ENCODE results near the gene LYSET. TPM values are rescaled to one million over a fixed set of nuclear protein-coding genes. Genes with fewer than 3 reads are reported as not detected.

Gene LYSET
- total and polyA plus RNA-seq, 2 of the 4 experiments (the other 2 are of a cell fraction) = 6.3 to 10.2 TPM

- no peak overlapping the region for H3K4me2 ChIP-seq (ENCODE audit: low read depth, low read length)
- H3K9me1 ChIP-seq (ENCODE audit: insufficient read depth, low read length) = no peaks in the 10 kb centered on the region
- no peak overlapping the region for H3K14ac ChIP-seq (replicated peaks; ENCODE audit: low read depth, low read length)
- no peak overlapping the region for H4K8ac ChIP-seq (ENCODE audit: low read depth in 2 of 2, low read length in 2 of 2)
- H3K9me3 ChIP-seq (ENCODE audit: control insufficient read depth, insufficient read depth, low read length) = no peaks in the 10 kb centered on the region
- no peak overlapping the region for H3K23ac ChIP-seq (ENCODE audit: low read depth, low read length)
- DNase-seq (no peak), ATAC-seq (ENCODE audit: low read depth) (no peak)
- in situ Hi-C loops (cut with MboI; ENCODE audit: low sequenced_read_pairs) (loop anchor here (10.0 kb wide), 1 partner anchor 332 kb away; no protein-coding TSS in a partner anchor), dilution Hi-C loops (cut with HindIII; ENCODE audit: low sequenced_read_pairs, unreplicated experiment) (no loop called here), intact Hi-C loops (cut with micrococcal nuclease) (no loop called here)
- WGBS, 2 experiments (ENCODE audit: extremely low coverage in 2 of 2, insufficient read length in 1 of 2) = no CpG with 5 or more reads among the region's 3 CpGs
- no peak overlapping the region for H2AFZ ChIP-seq (replicated peaks; ENCODE audit: low read length, poor library complexity)
- no peak overlapping the region for H2AK9ac ChIP-seq (replicated peaks; ENCODE audit: low read depth, low read length, poor library complexity)
- CTCF ChIA-PET = no interaction called here
- no peaks in the 10 kb centered on the region for H4K20me1 ChIP-seq (ENCODE audit: insufficient read depth, low read length)
- no peak overlapping the region for H2BK120ac ChIP-seq (ENCODE audit: low read depth, low read length)
- H3K56ac ChIP-seq (ENCODE audit: extremely low read depth, insufficient read depth, low read length) = no peak overlapping the region
- H2BK20ac ChIP-seq (ENCODE audit: low read depth, low read length) = no peak overlapping the region
- peaks cover 6% of the 10 kb centered on the region in 2 experiments; a peak in 2 of 4 replicates for H3K79me1 ChIP-seq (ENCODE audit: low read depth in 1 of 2, low read length in 2 of 2)
- H2BK15ac ChIP-seq (ENCODE audit: low read depth, low read length) = no peak overlapping the region
- POLR2A ChIA-PET (ENCODE audit: unreplicated experiment) = no interaction called here
- no peak overlapping the region for H3K4ac ChIP-seq (ENCODE audit: low read depth, low read length)
- no peak overlapping the region for H4K91ac ChIP-seq (ENCODE audit: insufficient read depth, low read depth, low read length)
- peaks cover 6% of the 10 kb centered on the region for H3K36me3 ChIP-seq (ENCODE audit: control insufficient read depth, insufficient read depth, low read length)
- no peaks in the 10 kb centered on the region for H3K4me1 ChIP-seq (ENCODE audit: control insufficient read depth, insufficient read depth, low read length)
- no peak overlapping the region for H2AK5ac ChIP-seq (ENCODE audit: low read depth, low read length)
- no peak for TF ChIP-seq CEBPB (IDR thresholded peaks at IDR 0.05; ENCODE audit: low read depth, low read length)
- no peak for TF ChIP-seq FOS (IDR thresholded peaks at IDR 0.05; ENCODE audit: low read depth, low read length)
- TF ChIP-seq SMC3 (IDR thresholded peaks at IDR 0.05; ENCODE audit: low read depth, low read length) = no peak
- no peak for TF ChIP-seq USF2 (IDR thresholded peaks at IDR 0.05; ENCODE audit: low read depth, low read length)
- no peak for TF ChIP-seq RCOR1 (IDR thresholded peaks at IDR 0.05; ENCODE audit: insufficient replicate concordance, low read length)
- no peak for TF ChIP-seq RAD21 (IDR thresholded peaks at IDR 0.05; ENCODE audit: low read length)
- TF ChIP-seq ELK1 (IDR thresholded peaks at IDR 0.05; ENCODE audit: borderline replicate concordance, low read depth, low read length) = no peak
- no peak for TF ChIP-seq POLR2A (IDR thresholded peaks at IDR 0.05; ENCODE audit: low read depth, low read length)
- no peak for TF ChIP-seq MXI1 (IDR thresholded peaks at IDR 0.05; ENCODE audit: borderline replicate concordance, low read depth, low read length)
- TF ChIP-seq MAFK (IDR thresholded peaks at IDR 0.05; ENCODE audit: low read depth, low read length) = no peak
- no peak for TF ChIP-seq CTCF (conservative IDR thresholded peaks at IDR 0.05; ENCODE audit: low read depth, low read length)
- no peak for TF ChIP-seq RFX5 (IDR thresholded peaks at IDR 0.05; ENCODE audit: low read depth, low read length)
- no peak for TF ChIP-seq CHD1 (IDR thresholded peaks at IDR 0.05; ENCODE audit: low read depth, low read length)
- no peak for TF ChIP-seq MAZ (IDR thresholded peaks at IDR 0.05; ENCODE audit: borderline replicate concordance, low read depth, low read length)
- no peak for TF ChIP-seq BHLHE40 (IDR thresholded peaks at IDR 0.05; ENCODE audit: low read depth, low read length)
- TF ChIP-seq NFE2L2 (IDR thresholded peaks at IDR 0.05; ENCODE audit: low read depth, low read length) = no peak
- no peak overlapping the region for H3K9ac ChIP-seq (ENCODE audit: low read depth, low read length)
- H3K27ac ChIP-seq (ENCODE audit: insufficient read depth, low read length) = no peak overlapping the region
- BruUV-seq (replicated peaks) = no TSS peak
- H3K4me3 ChIP-seq (ENCODE audit: insufficient read depth, low read depth, low read length) = no peak overlapping the region
- H2BK5ac ChIP-seq (ENCODE audit: low read depth, low read length, poor library complexity, severe bottlenecking) = no peak overlapping the region
- H3K18ac ChIP-seq (ENCODE audit: low read depth, low read length) = no peak overlapping the region
- no peaks in the 10 kb centered on the region for H3K27me3 ChIP-seq (ENCODE audit: control insufficient read depth, insufficient read depth, low read length)
- H4K5ac ChIP-seq (ENCODE audit: low read depth, low read length) = no peak overlapping the region
These were observed 27.3 kb downstream of the LYSET start for GRCh38 chr14:93212432-93212831.

Measured in IMR-90 (cell line).